ENCODE results near the gene FHIP1A.

Gene FHIP1A

GRCh38 chr4:151408630-151409469, at the start of gene FHIP1A:
Gene FHIP1A, plus strand, starts transcription at chr4:151409176. Its CDS starts 157,084 bp downstream, at chr4:151566260.
- CTCF ChIA-PET = interaction anchor here (1.2 kb wide), 1 partner anchor 195 kb away, joined by 5 read pairs; no protein-coding TSS in a partner anchor
- TF ChIP-seq CTCF (IDR thresholded peaks at IDR 0.05; ENCODE audit: insufficient read depth, low read length, missing control alignments) = no peak
- no peak for DNase-seq (ENCODE audit: low read depth, low spot score)
- POLR2A ChIA-PET = no interaction called here
- H3K4me3 ChIP-seq (ENCODE audit: low read depth, low read length) = peak within 1 kb of the TSS; percentile 62

- CTCF ChIA-PET = interaction anchor here (1.3 to 8.8 kb wide), 9 partner anchors 9 to 254 kb away, joined by 3 to 72 read pairs (median 6); partner anchors contain the start of genes PRSS48 and SH3D19
- no peak for DNase-seq (ENCODE audit: low read depth, low spot score)
- POLR2A ChIA-PET = no interaction called here
- no peak overlapping the region for H3K4me3 ChIP-seq (ENCODE audit: low read depth, low read length)
- no peak for TF ChIP-seq CTCF (IDR thresholded peaks at IDR 0.05; ENCODE audit: insufficient read depth, low read length, missing control alignments)
Measured at GRCh38 chr4:151359576-151359975, 49.4 kb upstream of the FHIP1A start.

- TF ChIP-seq CTCF (IDR thresholded peaks at IDR 0.05; ENCODE audit: insufficient read depth, low read length, missing control alignments) = no peak
- H3K4me3 ChIP-seq (ENCODE audit: low read depth, low read length) = no peak overlapping the region
- POLR2A ChIA-PET = no interaction called here
- DNase-seq (ENCODE audit: low read depth, low spot score) = no peak
- CTCF ChIA-PET = interaction anchor here (1.4 to 8.8 kb wide), 4 partner anchors 11 to 252 kb away, joined by 3 to 72 read pairs (median 12); partner anchors contain the start of gene PRSS48
Measured at GRCh38 chr4:151361126-151361525, 47.9 kb upstream of the FHIP1A start.

- ChIA-PET POLR2A (no interaction called here), CTCF (interaction anchor here (0.6 to 8.8 kb wide), 5 partner anchors 24 to 251 kb away, joined by 3 to 72 read pairs (median 11); no protein-coding TSS in a partner anchor)
- H3K4me3 ChIP-seq (ENCODE audit: low read depth, low read length) = no peak overlapping the region
- no peak for DNase-seq (ENCODE audit: low read depth, low spot score)
- no peak for TF ChIP-seq CTCF (IDR thresholded peaks at IDR 0.05; ENCODE audit: insufficient read depth, low read length, missing control alignments)
Measured at GRCh38 chr4:151361966-151362365, 47.0 kb upstream of the FHIP1A start.

- ChIA-PET POLR2A (no interaction called here), CTCF (interaction anchor here (0.6 to 8.8 kb wide), 7 partner anchors 14 to 250 kb away, joined by 3 to 72 read pairs (median 4); no protein-coding TSS in a partner anchor)
- peak; percentile 21 for DNase-seq (ENCODE audit: low read depth, low spot score)
- peak; percentile 98 for TF ChIP-seq CTCF (IDR thresholded peaks at IDR 0.05; ENCODE audit: insufficient read depth, low read length, missing control alignments)
- H3K4me3 ChIP-seq (ENCODE audit: low read depth, low read length) = no peak overlapping the region
Measured at GRCh38 chr4:151362404-151363164, 46.4 kb upstream of the FHIP1A start.

GRCh38 chr4:151376540-151376939, 32.4 kb upstream of the FHIP1A start:
- ChIA-PET CTCF (interaction anchor here (1.1 kb wide), 1 partner anchor 13 kb away, joined by 4 read pairs; no protein-coding TSS in a partner anchor), POLR2A (no interaction called here)
- no peak for DNase-seq (ENCODE audit: low read depth, low spot score)
- no peak for TF ChIP-seq CTCF (IDR thresholded peaks at IDR 0.05; ENCODE audit: insufficient read depth, low read length, missing control alignments)
- H3K4me3 ChIP-seq (ENCODE audit: low read depth, low read length) = no peak overlapping the region
